DOHH2 (cell line): ENCODE measurements around the gene ACER1.

ENCODE experiments used
- H3F3A ChIP-seq: fragments of 200-600 bp; sonication (generic), shearing (Covaris generic); 2 replicates; pipeline ENCODE4 v1.6.0; 2016; ENCODE audit warnings: antibody characterized with exemption, mild to moderate bottlenecking; ENCODE audit not compliant: control insufficient read depth, insufficient read depth
- H3K27ac ChIP-seq: fragments of 200-600 bp; sonication (generic); 2 replicates; pipeline ENCODE4 v1.5.1; 2014; ENCODE audit warnings: low read depth, mild to moderate bottlenecking, low read length, moderate library complexity
- H3K27me3 ChIP-seq: fragments of 200-600 bp; sonication (generic); 2 replicates; pipeline ENCODE4 v1.6.1; 2014; ENCODE audit warnings: mild to moderate bottlenecking, low read length, mixed read lengths; ENCODE audit not compliant: control insufficient read depth
- H3K36me3 ChIP-seq: fragments of 200-600 bp; sonication (generic); 2 replicates; pipeline ENCODE4 v1.6.1; 2014; ENCODE audit warnings: mild to moderate bottlenecking, low read length, moderate library complexity, mixed read lengths; ENCODE audit not compliant: control insufficient read depth
- H3K4me1 ChIP-seq: fragments of 200-600 bp; sonication (generic); 2 replicates; pipeline ENCODE4 v1.6.1; 2014; ENCODE audit warnings: mild to moderate bottlenecking, low read length, mixed read lengths; ENCODE audit not compliant: control insufficient read depth
- H3K4me2 ChIP-seq: fragments of 200-600 bp; sonication (generic); 2 replicates; pipeline ENCODE4 v1.6.0; 2014; ENCODE audit warnings: mild to moderate bottlenecking, low read length, moderate library complexity
- H3K4me3 ChIP-seq: fragments of 200-600 bp; sonication (generic); 2 replicates; pipeline ENCODE4 v1.5.1; 2014; ENCODE audit warnings: mild to moderate bottlenecking, low read length, mixed read lengths
- H3K79me2 ChIP-seq: fragments of 200-600 bp; sonication (generic); 2 replicates; pipeline ENCODE4 v1.6.1; 2014; ENCODE audit warnings: mild to moderate bottlenecking, low read length, mixed read lengths; ENCODE audit not compliant: control insufficient read depth
- H3K9me2 ChIP-seq: fragments of 200-600 bp; sonication (generic); replicated peaks from 2 replicates; pipeline ENCODE4 v1.6.1; 2014; ENCODE audit warnings: mild to moderate bottlenecking, low read length, mixed read lengths; ENCODE audit not compliant: control insufficient read depth
- H3K9me3 ChIP-seq: fragments of 200-600 bp; sonication (generic); 2 replicates; pipeline ENCODE4 v1.6.1; 2014; ENCODE audit warnings: antibody characterized with exemption, low read length, mixed read lengths; ENCODE audit not compliant: control insufficient read depth, insufficient read depth
- H4K20me1 ChIP-seq: fragments of 200-600 bp; sonication (generic); 2 replicates; pipeline ENCODE4 v1.6.0; 2014; ENCODE audit warnings: low read depth, mild to moderate bottlenecking, antibody characterized with exemption, low read length, moderate library complexity; ENCODE audit not compliant: control insufficient read depth, insufficient read depth
- EZH2phosphoT487 ChIP-seq: fragments of 200-600 bp; sonication (generic); IDR thresholded peaks from 2 replicates; pipeline ENCODE4 v1.6.1; 2017; ENCODE audit warnings: borderline replicate concordance, mild to moderate bottlenecking, antibody characterized with exemption, low read length, moderate library complexity, mixed read lengths
- TF ChIP-seq, protein P1 (sequence below): fragments of 200-600 bp; sonication (generic); IDR thresholded peaks from one replicate; pipeline ENCODE4 v1.5.1; 2014; ENCODE audit warnings: antibody characterized with exemption, mild to moderate bottlenecking, low read depth, low read length; ENCODE audit not compliant: poor library complexity, severe bottlenecking

Gene ACER1

DNA sequence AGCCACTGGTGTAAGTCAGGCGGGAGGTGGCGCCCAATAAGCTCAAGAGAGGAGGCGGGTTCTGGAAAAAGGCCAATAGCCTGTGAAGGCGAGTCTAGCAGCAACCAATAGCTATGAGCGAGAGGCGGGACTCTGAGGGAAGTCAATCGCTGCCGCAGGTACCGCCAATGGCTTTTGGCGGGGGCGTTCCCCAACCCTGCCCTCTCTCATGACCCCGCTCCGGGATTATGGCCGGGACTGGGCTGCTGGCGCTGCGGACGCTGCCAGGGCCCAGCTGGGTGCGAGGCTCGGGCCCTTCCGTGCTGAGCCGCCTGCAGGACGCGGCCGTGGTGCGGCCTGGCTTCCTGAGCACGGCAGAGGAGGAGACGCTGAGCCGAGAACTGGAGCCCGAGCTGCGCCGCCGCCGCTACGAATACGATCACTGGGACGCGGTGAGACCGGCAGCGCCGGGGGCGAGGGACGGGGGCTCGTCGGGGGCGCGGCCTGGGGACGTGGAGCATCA lies 39.2 kb upstream of the ACER1 start, which contains the start of gene ALKBH7:
ALKBH7 (plus strand) TSS at position 201 of the 502 bp plus-strand sequence; CDS start at position 228, 27 bp downstream.
- no peaks in the 10 kb centered on the region for H3K79me2 ChIP-seq
- H3K27me3 ChIP-seq: no peaks in the 10 kb centered on the region
- peak within 1 kb of the TSS; percentile 83 for H3K27ac ChIP-seq
- H3K4me1 ChIP-seq: peaks cover 13% of the 10 kb centered on the region
- H3K9me2 ChIP-seq: no peaks in the 10 kb centered on the region
- peak within 1 kb of the TSS; percentile 67 for H3K4me2 ChIP-seq
- H3K4me3 ChIP-seq: peak within 1 kb of the TSS; percentile 98
- TF ChIP-seq, protein P1, sequence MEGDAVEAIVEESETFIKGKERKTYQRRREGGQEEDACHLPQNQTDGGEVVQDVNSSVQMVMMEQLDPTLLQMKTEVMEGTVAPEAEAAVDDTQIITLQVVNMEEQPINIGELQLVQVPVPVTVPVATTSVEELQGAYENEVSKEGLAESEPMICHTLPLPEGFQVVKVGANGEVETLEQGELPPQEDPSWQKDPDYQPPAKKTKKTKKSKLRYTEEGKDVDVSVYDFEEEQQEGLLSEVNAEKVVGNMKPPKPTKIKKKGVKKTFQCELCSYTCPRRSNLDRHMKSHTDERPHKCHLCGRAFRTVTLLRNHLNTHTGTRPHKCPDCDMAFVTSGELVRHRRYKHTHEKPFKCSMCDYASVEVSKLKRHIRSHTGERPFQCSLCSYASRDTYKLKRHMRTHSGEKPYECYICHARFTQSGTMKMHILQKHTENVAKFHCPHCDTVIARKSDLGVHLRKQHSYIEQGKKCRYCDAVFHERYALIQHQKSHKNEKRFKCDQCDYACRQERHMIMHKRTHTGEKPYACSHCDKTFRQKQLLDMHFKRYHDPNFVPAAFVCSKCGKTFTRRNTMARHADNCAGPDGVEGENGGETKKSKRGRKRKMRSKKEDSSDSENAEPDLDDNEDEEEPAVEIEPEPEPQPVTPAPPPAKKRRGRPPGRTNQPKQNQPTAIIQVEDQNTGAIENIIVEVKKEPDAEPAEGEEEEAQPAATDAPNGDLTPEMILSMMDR: no peak
- no peak for TF ChIP-seq EZH2phosphoT487
- 0 out of 2 replicates have a peak, but pooled peaks cover 5% of the 10 kb centered on the region for H3F3A ChIP-seq
- no peaks in the 10 kb centered on the region for H3K9me3 ChIP-seq
- H3K36me3 ChIP-seq: peaks cover 17% of the 10 kb centered on the region
- H4K20me1 ChIP-seq: no peaks in the 10 kb centered on the region

DNA sequence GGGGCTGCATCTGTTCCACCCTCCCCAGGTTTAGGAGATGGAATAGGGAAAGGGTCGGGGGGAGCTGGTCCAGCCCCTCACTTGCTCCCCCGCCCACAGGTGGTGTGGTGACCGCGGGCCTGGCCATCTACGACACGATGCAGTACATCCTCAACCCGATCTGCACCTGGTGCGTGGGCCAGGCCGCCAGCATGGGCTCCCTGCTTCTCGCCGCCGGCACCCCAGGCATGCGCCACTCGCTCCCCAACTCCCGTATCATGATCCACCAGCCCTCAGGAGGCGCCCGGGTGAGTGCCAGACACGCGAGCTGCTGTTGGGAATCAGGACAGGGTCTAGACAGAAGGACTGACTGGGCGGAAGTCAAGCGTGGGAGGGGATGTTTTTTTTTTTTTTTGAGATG lies 30.9 kb upstream of the ACER1 start:
- no peaks in the 10 kb centered on the region for H3K9me2 ChIP-seq
- peaks cover 6% of the 10 kb centered on the region; the same call in 1 of the 2 replicates for H3K27me3 ChIP-seq
- TF ChIP-seq EZH2phosphoT487: no peak
- TF ChIP-seq, protein P1: no peak
- H3K4me2 ChIP-seq: no peak overlapping the region
- no peaks in the 10 kb centered on the region for H3F3A ChIP-seq
- H3K4me3 ChIP-seq: no peak overlapping the region
- peaks cover 9% of the 10 kb centered on the region for H3K4me1 ChIP-seq
- no peaks in the 10 kb centered on the region for H4K20me1 ChIP-seq
- no peak overlapping the region for H3K27ac ChIP-seq
- peaks cover 23% of the 10 kb centered on the region for H3K79me2 ChIP-seq
- H3K9me3 ChIP-seq: no peaks in the 10 kb centered on the region
- peaks cover 56% of the 10 kb centered on the region for H3K36me3 ChIP-seq

DNA sequence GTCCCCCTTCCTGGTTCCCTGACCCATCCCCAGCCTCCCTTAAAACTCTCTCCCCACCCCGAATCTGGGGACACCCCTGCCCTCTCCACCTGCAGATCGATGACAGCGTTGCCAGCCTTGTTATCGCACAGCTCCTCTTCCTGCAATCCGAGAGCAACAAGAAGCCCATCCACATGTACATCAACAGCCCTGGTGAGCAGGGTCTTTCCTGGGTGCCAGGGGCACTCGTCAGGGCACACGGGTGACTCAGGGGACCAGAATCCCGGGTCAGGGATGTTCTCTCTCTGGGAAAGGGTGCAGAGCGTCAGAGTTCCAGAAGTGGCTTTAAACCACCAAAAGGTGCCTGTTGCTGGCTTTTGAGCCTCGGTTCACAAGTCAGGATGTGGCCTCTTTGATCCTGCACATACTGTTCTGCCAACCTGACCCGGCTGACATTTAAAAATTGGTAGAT lies 29.0 kb upstream of the ACER1 start:
- TF ChIP-seq EZH2phosphoT487: no peak
- TF ChIP-seq, protein P1: no peak
- peak overlapping the region; percentile 72 for H3K4me3 ChIP-seq
- H3K79me2 ChIP-seq: peaks cover 23% of the 10 kb centered on the region
- no peaks in the 10 kb centered on the region for H3F3A ChIP-seq
- H3K4me1 ChIP-seq: peaks cover 9% of the 10 kb centered on the region
- peak overlapping the region; percentile 28 for H3K27ac ChIP-seq
- no peaks in the 10 kb centered on the region for H3K9me3 ChIP-seq
- peaks cover 6% of the 10 kb centered on the region; the same call in 1 of the 2 replicates for H3K27me3 ChIP-seq
- H3K36me3 ChIP-seq: peaks cover 38% of the 10 kb centered on the region
- H3K9me2 ChIP-seq: no peaks in the 10 kb centered on the region
- H3K4me2 ChIP-seq: peak overlapping the region; percentile 70
- H4K20me1 ChIP-seq: no peaks in the 10 kb centered on the region
